Neutrophil (primary cell): ENCODE measurements around the gene SH3RF1.

Experiments
- H3K27ac ChIP-seq: fragments of 200-600 bp; sonication (generic); 2 replicates; pipeline ENCODE4 v1.5.1; 2016; ENCODE audit warnings: mild to moderate bottlenecking, moderate library complexity
- H3K27me3 ChIP-seq: fragments of 200-600 bp; sonication (generic); 2 replicates; pipeline ENCODE4 v1.6.0; 2016; ENCODE audit warnings: mild to moderate bottlenecking
- H3K36me3 ChIP-seq: fragments of 200-600 bp; sonication (generic); 2 replicates; pipeline ENCODE4 v1.5.1; 2017
- H3K4me1 ChIP-seq, 2 experiments: fragments of 200-600 bp in 1 of 2; sonication (generic) in 1 of 2; 1 replicate in 1 of 2; 2 replicates in 1 of 2; pipeline versions ENCODE4 v1.5.1 to v1.6.1; 2013 to 2016; ENCODE audit warnings: low read depth in 1 of 2, low read length in 1 of 2, mild to moderate bottlenecking in 1 of 2, moderate library complexity in 1 of 2; ENCODE audit not compliant: control insufficient read depth in 1 of 2, insufficient read depth in 1 of 2
- H3K4me3 ChIP-seq, 2 experiments: fragments of 200-600 bp in 1 of 2; sonication (generic) in 1 of 2; 1 replicate in 1 of 2; 2 replicates in 1 of 2; pipeline ENCODE4 v1.5.1; 2013 to 2016; ENCODE audit warnings: low read depth in 1 of 2, low read length in 1 of 2, mild to moderate bottlenecking in 1 of 2, moderate library complexity in 1 of 2
- H3K9me3 ChIP-seq: fragments of 200-600 bp; sonication (generic); 2 replicates; pipeline ENCODE4 v1.5.1; 2016
- CTCF ChIP-seq: fragments of 200-600 bp; sonication (generic); IDR thresholded peaks from 2 replicates; pipeline ENCODE4 v1.5.1; 2016; ENCODE audit warnings: antibody characterized with exemption

SH3RF1 gene

GRCh38 chr4:169272265-169272886 is 1.6 kb upstream of the SH3RF1 start:
- H3K27ac ChIP-seq, result no peak overlapping the region
- H3K9me3 ChIP-seq, result no peaks in the 10 kb centered on the region
- H3K4me3 ChIP-seq, result no peak overlapping the region
- no peaks in the 10 kb centered on the region for H3K36me3 ChIP-seq
- no peak for TF ChIP-seq CTCF
- peaks cover 77% of the 10 kb centered on the region for H3K27me3 ChIP-seq
- H3K4me1 ChIP-seq, result peaks cover 16 to 25% of the 10 kb centered on the region in 2 experiments

GRCh38 chr4:169271692-169272007 is 894 bp upstream of the SH3RF1 start:
- Histone ChIP-seq H3K27ac (no peak overlapping the region), H3K27me3 (peaks cover 71% of the 10 kb centered on the region), H3K4me1 (peaks cover 16 to 25% of the 10 kb centered on the region in 2 experiments), H3K9me3 (no peaks in the 10 kb centered on the region), H3K36me3 (no peaks in the 10 kb centered on the region), H3K4me3 (peak overlapping the region; percentile 70 to 78)
- no peak for TF ChIP-seq CTCF

- Histone ChIP-seq H3K36me3 (no peaks in the 10 kb centered on the region), H3K27me3 (peaks cover 64% of the 10 kb centered on the region), H3K4me1 (peaks cover 16 to 25% of the 10 kb centered on the region in 2 experiments), H3K4me3 (peak overlapping the region; percentile 70 to 78), H3K9me3 (no peaks in the 10 kb centered on the region), H3K27ac (peak overlapping the region; percentile 47)
- no peak for TF ChIP-seq CTCF
Measured at GRCh38 chr4:169269916-169270809, 593 bp downstream of the SH3RF1 start.

- TF ChIP-seq CTCF, result no peak
- Histone ChIP-seq H3K27ac (no peak overlapping the region), H3K4me1 (peaks cover 16 to 25% of the 10 kb centered on the region in 2 experiments), H3K27me3 (peaks cover 55% of the 10 kb centered on the region), H3K36me3 (no peaks in the 10 kb centered on the region), H3K9me3 (no peaks in the 10 kb centered on the region), H3K4me3 (peak overlapping the region in 1 of 2 experiments; percentile 78)
Measured at GRCh38 chr4:169268951-169269760, 1.6 kb downstream of the SH3RF1 start.

DNA sequence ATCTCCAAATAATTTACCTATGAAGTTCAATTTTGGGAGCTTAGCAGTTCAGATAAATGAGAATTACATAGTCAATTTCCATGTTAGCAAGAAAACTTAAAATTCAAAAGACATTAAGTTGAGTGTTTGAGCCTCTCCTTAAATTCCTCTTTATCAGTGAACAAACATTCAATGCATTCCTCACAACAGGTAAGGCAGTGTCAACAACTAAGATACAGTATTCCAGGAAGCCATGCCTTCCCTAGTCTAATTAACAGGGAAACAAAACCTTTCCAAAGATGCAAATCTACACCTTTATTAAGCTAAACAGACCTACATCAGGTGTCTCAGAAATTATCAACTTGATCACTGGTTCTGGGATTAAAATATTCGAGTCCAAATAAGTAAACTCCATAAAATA is 3.7 kb downstream of the SH3RF1 start:
- no peaks in the 10 kb centered on the region for H3K36me3 ChIP-seq
- H3K4me1 ChIP-seq, result peaks cover 16 to 25% of the 10 kb centered on the region in 2 experiments
- no peaks in the 10 kb centered on the region for H3K9me3 ChIP-seq
- no peak overlapping the region for H3K4me3 ChIP-seq
- no peak overlapping the region for H3K27ac ChIP-seq
- no peak for TF ChIP-seq CTCF
- peaks cover 35% of the 10 kb centered on the region for H3K27me3 ChIP-seq
